K562 treated with DMSO at 1 percent for 24 hours (cell line): ENCODE data around the gene KIZ. TPM values are rescaled to one million over a fixed set of nuclear protein-coding genes. Genes with fewer than 3 reads are reported as not detected.

ENCODE experiments used
- total RNA-seq: library from RNA; unstranded; fragments of 300-600 nt; gene quantifications from 2 replicates; pipeline ENCODE4 v1.2.3, GENCODE V29; 2022; ENCODE audit warnings: low read depth; ENCODE audit not compliant: insufficient read depth

The KIZ gene, protein sequence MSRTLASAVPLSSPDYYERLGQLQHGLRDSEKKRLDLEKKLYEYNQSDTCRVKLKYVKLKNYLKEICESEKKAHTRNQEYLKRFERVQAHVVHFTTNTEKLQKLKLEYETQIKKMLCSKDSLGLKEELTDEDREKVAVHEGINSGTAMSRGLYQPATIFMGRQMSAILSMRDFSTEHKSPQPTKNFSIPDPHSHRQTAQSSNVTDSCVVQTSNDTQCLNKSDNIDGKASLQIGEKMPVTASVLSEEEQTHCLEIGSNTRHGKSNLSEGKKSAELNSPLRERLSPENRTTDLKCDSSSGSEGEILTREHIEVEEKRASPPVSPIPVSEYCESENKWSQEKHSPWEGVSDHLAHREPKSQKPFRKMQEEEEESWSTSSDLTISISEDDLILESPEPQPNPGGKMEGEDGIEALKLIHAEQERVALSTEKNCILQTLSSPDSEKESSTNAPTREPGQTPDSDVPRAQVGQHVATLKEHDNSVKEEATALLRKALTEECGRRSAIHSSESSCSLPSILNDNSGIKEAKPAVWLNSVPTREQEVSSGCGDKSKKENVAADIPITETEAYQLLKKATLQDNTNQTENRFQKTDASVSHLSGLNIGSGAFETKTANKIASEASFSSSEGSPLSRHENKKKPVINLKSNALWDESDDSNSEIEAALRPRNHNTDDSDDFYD
- total RNA-seq: 11.8 and 12.6 TPM in 2 replicates

GRCh38 chr20:21125849-21126580 is at the start of gene KIZ:
KIZ (plus strand) TSS chr20:21126082; CDS start chr20:21126116, 34 bp downstream.

GRCh38 chr20:21106171-21107017 is 19.5 kb upstream of the KIZ start, which contains the start of gene LINC00237:
LINC00237 (minus strand) TSS chr20:21106358.

Other genes with a start within 250 kb of the KIZ start
- not detected in 2 replicates for gene LINC00237, start 19.7 kb upstream of the KIZ start, total RNA-seq
- gene XRN2, start 177.2 kb downstream of the KIZ start, total RNA-seq: 30.3 and 33.5 TPM in 2 replicates